ENCODE measurements around the gene HNRNPR. TPM values are rescaled to one million over a fixed set of nuclear protein-coding genes. Genes with fewer than 3 reads are reported as not detected.
A peak's percentile ranks its signal among the peaks of the same experiment; 100 is the strongest.

The HNRNPR gene
- polyA plus RNA-seq, 1 of the 3 experiments (the other 2 are of a cell fraction) = 111 TPM

GRCh38 chr1:23367791-23368561 lies 23.9 kb upstream of the HNRNPR start (continued):
- peak; percentile 98 for TF ChIP-seq PBX3 (IDR thresholded peaks at IDR 0.05)

DNA sequence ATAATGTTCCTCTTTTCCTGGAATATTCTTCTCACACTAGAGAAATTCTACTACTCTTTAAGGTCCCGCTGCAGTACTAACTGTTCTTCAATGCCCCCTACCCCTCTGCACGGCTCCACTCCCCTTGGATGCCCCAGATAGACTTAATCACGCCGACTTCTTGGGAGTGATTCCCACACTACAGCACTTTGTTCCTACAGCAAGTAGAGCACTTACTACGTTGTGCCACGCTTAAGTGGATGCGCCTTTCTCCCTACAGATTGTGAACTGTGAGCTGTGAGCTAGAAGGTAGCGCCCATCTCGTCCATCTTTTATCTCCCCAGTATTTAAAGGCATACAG lies 23.3 kb upstream of the HNRNPR start:
- CTCF ChIA-PET = interaction anchor here (1.7 to 5.9 kb wide), 2 partner anchors 11 to 37 kb away, joined by 6 to 61 read pairs; no protein-coding TSS in a partner anchor
- WGBS (ENCODE audit: low lambda C conversion rate) = 40% methylated on average over 9 of the region's 9 CpGs
- H3K4me2 ChIP-seq = peak overlapping the region; percentile 98
- peaks cover 24% of the 10 kb centered on the region; the same call in 1 of the 2 replicates for H3K9me3 ChIP-seq
- peak overlapping the region; percentile 94; the same call in 1 of the 2 replicates for H3K9ac ChIP-seq
- H3K36me3 ChIP-seq (replicated peaks in 1 of 2; ENCODE audit: control insufficient read depth in 1 of 2, insufficient read depth in 2 of 2, low read length in 1 of 2) = peaks cover 29 to 39% of the 10 kb centered on the region in 2 experiments
- peak overlapping the region; percentile 94 to 97 for H3K4me3 ChIP-seq (ENCODE audit: low read depth in 2 of 2, low read length in 1 of 2)
- TF ChIP-seq TEAD4 (IDR thresholded peaks at IDR 0.05; ENCODE audit: borderline replicate concordance, insufficient read depth) (no peak), FOXM1 (IDR thresholded peaks at IDR 0.05; ENCODE audit: low read depth) (no peak), MEF2A (IDR thresholded peaks at IDR 0.05; ENCODE audit: borderline replicate concordance, low read depth) (no peak)
- H3K4me1 ChIP-seq (ENCODE audit: control insufficient read depth in 1 of 2, insufficient read depth in 2 of 2, low read depth in 1 of 2, low read length in 1 of 2) = peaks cover 15 to 30% of the 10 kb centered on the region in 2 experiments
- H3K9me2 ChIP-seq = no peaks in the 10 kb centered on the region
- H4K20me1 ChIP-seq (ENCODE audit: insufficient read depth) = no peaks in the 10 kb centered on the region
- peak overlapping the region; percentile 64 for H2AFZ ChIP-seq (ENCODE audit: low read depth)
- peak overlapping the region; percentile 69 to 89; a peak in 3 of 4 replicates for H3K27ac ChIP-seq (ENCODE audit: low read depth in 2 of 2, low read length in 1 of 2)
- no peaks in the 10 kb centered on the region for H3K27me3 ChIP-seq (ENCODE audit: insufficient read depth)
- peaks cover 11% of the 10 kb centered on the region for H3F3A ChIP-seq (replicated peaks; ENCODE audit: insufficient read depth)
- DNase-seq = no peak
- H3K79me2 ChIP-seq (ENCODE audit: insufficient read depth) = peaks cover 61% of the 10 kb centered on the region
- POLR2A ChIA-PET = interaction anchor here (1.9 kb wide), 1 partner anchor 23 kb away, joined by 37 read pairs; the partner anchor contains the start of gene HNRNPR

- Histone ChIP-seq H3K9ac (no peak overlapping the region), H3K4me2 (peak overlapping the region; percentile 98)
- TF ChIP-seq RFX5 (IDR thresholded peaks at IDR 0.05; ENCODE audit: low read length) (no peak), IRF3 (IDR thresholded peaks at IDR 0.05; ENCODE audit: low read depth, low read length) (no peak), MEF2A (IDR thresholded peaks at IDR 0.05; ENCODE audit: borderline replicate concordance, low read depth) (no peak), JUND (IDR thresholded peaks at IDR 0.05) (no peak), EZH2phosphoT487 (IDR thresholded peaks at IDR 0.05; ENCODE audit: borderline replicate concordance, low read depth) (no peak), RAD21 (IDR thresholded peaks at IDR 0.05; ENCODE audit: low read length) (no peak), ELF1 (IDR thresholded peaks at IDR 0.05) (no peak), SMC3 (IDR thresholded peaks at IDR 0.05; ENCODE audit: low read depth, low read length) (no peak), TAF1 (IDR thresholded peaks at IDR 0.05; ENCODE audit: borderline replicate concordance, low read depth, low read length) (no peak), FOSL2 (IDR thresholded peaks at IDR 0.05; ENCODE audit: borderline replicate concordance, low read depth) (no peak), SIN3A (IDR thresholded peaks at IDR 0.05; ENCODE audit: borderline replicate concordance, low read depth, low read length) (no peak), FOXM1 (IDR thresholded peaks at IDR 0.05; ENCODE audit: low read depth) (no peak), CTCF (IDR thresholded peaks at IDR 0.05) (no peak), YY1 (IDR thresholded peaks at IDR 0.05; ENCODE audit: low read depth) (no peak)
- TF ChIP-seq, protein P1, sequence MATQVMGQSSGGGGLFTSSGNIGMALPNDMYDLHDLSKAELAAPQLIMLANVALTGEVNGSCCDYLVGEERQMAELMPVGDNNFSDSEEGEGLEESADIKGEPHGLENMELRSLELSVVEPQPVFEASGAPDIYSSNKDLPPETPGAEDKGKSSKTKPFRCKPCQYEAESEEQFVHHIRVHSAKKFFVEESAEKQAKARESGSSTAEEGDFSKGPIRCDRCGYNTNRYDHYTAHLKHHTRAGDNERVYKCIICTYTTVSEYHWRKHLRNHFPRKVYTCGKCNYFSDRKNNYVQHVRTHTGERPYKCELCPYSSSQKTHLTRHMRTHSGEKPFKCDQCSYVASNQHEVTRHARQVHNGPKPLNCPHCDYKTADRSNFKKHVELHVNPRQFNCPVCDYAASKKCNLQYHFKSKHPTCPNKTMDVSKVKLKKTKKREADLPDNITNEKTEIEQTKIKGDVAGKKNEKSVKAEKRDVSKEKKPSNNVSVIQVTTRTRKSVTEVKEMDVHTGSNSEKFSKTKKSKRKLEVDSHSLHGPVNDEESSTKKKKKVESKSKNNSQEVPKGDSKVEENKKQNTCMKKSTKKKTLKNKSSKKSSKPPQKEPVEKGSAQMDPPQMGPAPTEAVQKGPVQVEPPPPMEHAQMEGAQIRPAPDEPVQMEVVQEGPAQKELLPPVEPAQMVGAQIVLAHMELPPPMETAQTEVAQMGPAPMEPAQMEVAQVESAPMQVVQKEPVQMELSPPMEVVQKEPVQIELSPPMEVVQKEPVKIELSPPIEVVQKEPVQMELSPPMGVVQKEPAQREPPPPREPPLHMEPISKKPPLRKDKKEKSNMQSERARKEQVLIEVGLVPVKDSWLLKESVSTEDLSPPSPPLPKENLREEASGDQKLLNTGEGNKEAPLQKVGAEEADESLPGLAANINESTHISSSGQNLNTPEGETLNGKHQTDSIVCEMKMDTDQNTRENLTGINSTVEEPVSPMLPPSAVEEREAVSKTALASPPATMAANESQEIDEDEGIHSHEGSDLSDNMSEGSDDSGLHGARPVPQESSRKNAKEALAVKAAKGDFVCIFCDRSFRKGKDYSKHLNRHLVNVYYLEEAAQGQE (IDR thresholded peaks at IDR 0.05; ENCODE audit: low read depth, low read length) = no peak
Observed at GRCh38 chr1:23366598-23366997, 22.5 kb upstream of the HNRNPR start.

More at GRCh38 chr1:23366598-23366997, 22.5 kb upstream of the HNRNPR start:
- Histone ChIP-seq H3K36me3 (replicated peaks in 1 of 2; ENCODE audit: control insufficient read depth in 1 of 2, insufficient read depth in 2 of 2, low read length in 1 of 2) (peaks cover 35 to 47% of the 10 kb centered on the region in 2 experiments), H3K9me2 (no peaks in the 10 kb centered on the region), H3K4me1 (ENCODE audit: control insufficient read depth in 1 of 2, insufficient read depth in 2 of 2, low read depth in 1 of 2, low read length in 1 of 2) (peaks cover 15 to 25% of the 10 kb centered on the region in 2 experiments), H3K79me2 (ENCODE audit: insufficient read depth) (peaks cover 58% of the 10 kb centered on the region), H4K20me1 (ENCODE audit: insufficient read depth) (no peaks in the 10 kb centered on the region), H3K27me3 (ENCODE audit: insufficient read depth) (no peaks in the 10 kb centered on the region), H3F3A (replicated peaks; ENCODE audit: insufficient read depth) (peaks cover 10% of the 10 kb centered on the region), H2AFZ (ENCODE audit: low read depth) (no peak overlapping the region), H3K27ac (ENCODE audit: low read depth in 2 of 2, low read length in 1 of 2) (no peak overlapping the region), H3K4me3 (ENCODE audit: low read depth in 2 of 2, low read length in 1 of 2) (peak overlapping the region; percentile 94 to 97; a peak in 3 of 4 replicates), H3K9me3 (peaks cover 32% of the 10 kb centered on the region)
- ChIA-PET POLR2A (no interaction called here), CTCF (interaction anchor here (1.3 kb wide), 1 partner anchor 37 kb away, joined by 6 read pairs; no protein-coding TSS in a partner anchor)
- DNase-seq = no peak
- WGBS (ENCODE audit: low lambda C conversion rate) = 90% methylated on average over 5 of the region's 5 CpGs
